Ovary (tissue), 9 donors: Measurements from ENCODE around the gene TNFAIP3. TPM values are rescaled to one million over a fixed set of nuclear protein-coding genes. Genes with fewer than 3 reads are reported as not detected.

Experiments
- DNase-seq, 5 donors: peaks; one replicate each; pipeline ENCODE4 v3.0.0-alpha.2; 2019 to 2020
- H3K27ac ChIP-seq, 2 donors: fragments of 200-600 bp; one replicate each; pipeline versions ENCODE4 v1.5.1 to v1.8.0; 2019 to 2022
- H3K27me3 ChIP-seq: fragments of 200-600 bp; one replicate; pipeline ENCODE4 v1.8.0; 2022
- H3K36me3 ChIP-seq: fragments of 200-600 bp; sonication (generic); one replicate; pipeline ENCODE4 v1.5.1; 2019
- H3K4me1 ChIP-seq: one replicate; pipeline ENCODE4 v1.8.1; 2013; ENCODE audit warnings: mild to moderate bottlenecking, moderate library complexity; ENCODE audit not compliant: insufficient read depth
- H3K4me3 ChIP-seq: fragments of 200-600 bp; sonication (generic); one replicate; pipeline ENCODE4 v1.5.1; 2017
- H3K9me3 ChIP-seq, 2 donors: fragments of 200-600 bp in 1 of 2; sonication (generic) in 1 of 2; one replicate each; pipeline versions ENCODE4 v1.5.1 to v1.8.1; 2013 to 2019; ENCODE audit warnings: mild to moderate bottlenecking in 1 of 2, moderate library complexity in 1 of 2
- CTCF ChIP-seq, 3 donors: fragments of 450-650 bp in 2 of 3; fragments of 200-600 bp in 1 of 3; IDR thresholded peaks; one replicate each; pipeline versions ENCODE4 v1.5.1 to v1.8.0; 2016 to 2022; ENCODE audit warnings: antibody characterized with exemption in 3 of 3, mild to moderate bottlenecking in 1 of 3
- EP300 ChIP-seq: sonication (generic); formaldehyde crosslinking; IDR thresholded peaks from one replicate; pipeline ENCODE4 v1.6.1; 2017; ENCODE audit warnings: antibody characterized with exemption
- POLR2A ChIP-seq: fragments of 450-650 bp; IDR thresholded peaks from one replicate; pipeline ENCODE4 v1.6.1; 2017; ENCODE audit warnings: antibody characterized with exemption, mild to moderate bottlenecking, moderate library complexity
- WGBS, 3 donors: extraction: QIAGEN DNeasy Blood & Tissue Kit in 1 of 3; methylation state at CpG; one replicate each; pipeline versions ENCODE4 v1.1.5 to v1.1.7; 2013 to 2017; 5-methylcytosine and 5-hydroxymethylcytosine counted together
- intact Hi-C, 4 donors: fragments of 100-400 bp; cut with DNase I; formaldehyde crosslinking; loops; one replicate each; pipeline versions ENCODE4 v1.11.0 to v1.15.1; 2022 to 2023
- polyA plus RNA-seq, 2 donors: library from polyadenylated mRNA; stranded (reverse); fragments of 200-250 nt in 1 of 2; fragments of 350-450 nt in 1 of 2; fragmentation: Illumina TruSeq in 1 of 2; extraction: RNeasy Lipid Tissue Mini Kit (QIAGEN cat#74804) in 1 of 2; gene quantifications; one replicate each; pipeline ENCODE4 v1.2.3, GENCODE V29; 2013 to 2014
- total RNA-seq, 7 donors: library from RNA; depleted of rRNA in 2 of 7; stranded (reverse); fragments of >200 nt in 2 of 7; fragmentation: NEBNext Ultra II Directional in 3 of 7; extraction: Animal tissue kit (Norgen Biotek cat#: 25700) in 3 of 7; gene quantifications; one replicate each; pipeline versions ENCODE4 v1.1.0 to v1.2.4, GENCODE V29; 2016 to 2023
- donor health status: DM: no; HTN: no; CAD: no; lungs with moderate emphysema.
- donor health status: DM: no; HTN: no; CAD: no.
- donor health status: Bipolar disorder and iron deficiency.
- donor health status: DM: yes; HTN: yes; CAD: no.
- donor health status: DM: no; HTN: no; CAD: no.
- donor health status: DM: yes; HTN: yes; CAD: no.

The TNFAIP3 gene
- total and polyA plus RNA-seq, 9 donors = 35.4 to 206 (median 96.6) TPM

- DNase-seq = no peak
- WGBS, 3 donors = 91 to 95% (median 92%) methylated on average over 6 of the region's 6 CpGs
- no peaks in the 10 kb centered on the region for H3K4me1 ChIP-seq
- H3K4me3 ChIP-seq = no peak overlapping the region
- TF ChIP-seq EP300 (no peak), POLR2A (no peak), CTCF (IDR thresholded peaks at IDR 0.05) (no peak)
- intact Hi-C loops = no loop called here
- no peaks in the 10 kb centered on the region for H3K27me3 ChIP-seq
- H3K27ac ChIP-seq = no peak overlapping the region
- no peaks in the 10 kb centered on the region for H3K9me3 ChIP-seq
- no peaks in the 10 kb centered on the region for H3K36me3 ChIP-seq
These were observed 20.8 kb upstream of the TNFAIP3 start for GRCh38 chr6:137846274-137846673.

GRCh38 chr6:137846772-137847313 lies 20.2 kb upstream of the TNFAIP3 start:
- DNase-seq = no peak
- Histone ChIP-seq H3K4me3 (no peak overlapping the region), H3K27me3 (no peaks in the 10 kb centered on the region), H3K4me1 (no peaks in the 10 kb centered on the region), H3K27ac (no peak overlapping the region), H3K9me3 (no peaks in the 10 kb centered on the region), H3K36me3 (no peaks in the 10 kb centered on the region)
- intact Hi-C loops = no loop called here
- 89 to 95% (median 91%) methylated on average over 7 of the region's 7 CpGs for WGBS, 3 donors
- TF ChIP-seq CTCF (IDR thresholded peaks at IDR 0.05) = no peak
- TF ChIP-seq EP300 = no peak
- TF ChIP-seq POLR2A = no peak

- TF ChIP-seq POLR2A = no peak
- TF ChIP-seq EP300 = no peak
- TF ChIP-seq CTCF (IDR thresholded peaks at IDR 0.05) = no peak
- H3K36me3 ChIP-seq = no peaks in the 10 kb centered on the region
- DNase-seq = no peak
- no peaks in the 10 kb centered on the region for H3K27me3 ChIP-seq
- no peak overlapping the region for H3K4me3 ChIP-seq
- no peak overlapping the region for H3K27ac ChIP-seq
- intact Hi-C loops = no loop called here
- H3K9me3 ChIP-seq = no peaks in the 10 kb centered on the region
- WGBS, 3 donors = 94 to 97% (median 96%) methylated on average over 5 of the region's 5 CpGs
- H3K4me1 ChIP-seq = no peaks in the 10 kb centered on the region
These were observed 19.3 kb upstream of the TNFAIP3 start for GRCh38 chr6:137847748-137848147.

- 12 to 21% (median 16%) methylated on average over 3 of the region's 3 CpGs for WGBS, 3 donors
- Histone ChIP-seq H3K27ac (peak overlapping the region in 1 of 2 donors; percentile 11), H3K27me3 (no peaks in the 10 kb centered on the region), H3K4me1 (no peaks in the 10 kb centered on the region), H3K36me3 (no peaks in the 10 kb centered on the region), H3K4me3 (no peak overlapping the region), H3K9me3 (no peaks in the 10 kb centered on the region)
- DNase-seq = no peak
- TF ChIP-seq POLR2A (no peak), CTCF (IDR thresholded peaks at IDR 0.05) (no peak), EP300 (no peak)
- intact Hi-C loops = no loop called here
These were observed 18.4 kb upstream of the TNFAIP3 start for GRCh38 chr6:137848672-137849071.
